Activated naive CD8-positive, alpha-beta T cell treated with anti-CD3 and anti-CD28 coated beads, Interleukin-2, amount 50 U/mL, for 24 hours (primary cell): ENCODE results near the gene TUBG2.
"Not testable (repeated sequence)": the region's sequence is repeated elsewhere in the genome, so short reads cannot be mapped to it uniquely, and the experiment has no call there.

ENCODE experiments used
- ATAC-seq: fragments of 150-1000 bp; cut with Tn5 transposase; one replicate; pipeline ENCODE4 v1.10.0; 2021
- DNase-seq: peaks from one replicate; pipeline ENCODE4 v3.0.0; 2021
- H3K27ac Mint-ChIP-seq: one replicate; pipeline ENCODE4 v1.8.0; 2021; ENCODE audit warnings: mild to moderate bottlenecking, mixed read lengths
- H3K27me3 Mint-ChIP-seq: one replicate; pipeline ENCODE4 v1.8.0; 2021; ENCODE audit warnings: mixed read lengths
- H3K36me3 Mint-ChIP-seq: one replicate; pipeline ENCODE4 v1.8.0; 2021; ENCODE audit warnings: low read depth, mixed read lengths
- H3K4me1 Mint-ChIP-seq: one replicate; pipeline ENCODE4 v1.8.0; 2021; ENCODE audit warnings: mixed read lengths
- H3K4me3 Mint-ChIP-seq: one replicate; pipeline ENCODE4 v1.8.0; 2021; ENCODE audit warnings: mild to moderate bottlenecking, moderate library complexity, mixed read lengths
- H3K9me3 Mint-ChIP-seq: one replicate; pipeline ENCODE4 v1.8.0; 2021; ENCODE audit warnings: mixed read lengths

Gene TUBG2

DNA sequence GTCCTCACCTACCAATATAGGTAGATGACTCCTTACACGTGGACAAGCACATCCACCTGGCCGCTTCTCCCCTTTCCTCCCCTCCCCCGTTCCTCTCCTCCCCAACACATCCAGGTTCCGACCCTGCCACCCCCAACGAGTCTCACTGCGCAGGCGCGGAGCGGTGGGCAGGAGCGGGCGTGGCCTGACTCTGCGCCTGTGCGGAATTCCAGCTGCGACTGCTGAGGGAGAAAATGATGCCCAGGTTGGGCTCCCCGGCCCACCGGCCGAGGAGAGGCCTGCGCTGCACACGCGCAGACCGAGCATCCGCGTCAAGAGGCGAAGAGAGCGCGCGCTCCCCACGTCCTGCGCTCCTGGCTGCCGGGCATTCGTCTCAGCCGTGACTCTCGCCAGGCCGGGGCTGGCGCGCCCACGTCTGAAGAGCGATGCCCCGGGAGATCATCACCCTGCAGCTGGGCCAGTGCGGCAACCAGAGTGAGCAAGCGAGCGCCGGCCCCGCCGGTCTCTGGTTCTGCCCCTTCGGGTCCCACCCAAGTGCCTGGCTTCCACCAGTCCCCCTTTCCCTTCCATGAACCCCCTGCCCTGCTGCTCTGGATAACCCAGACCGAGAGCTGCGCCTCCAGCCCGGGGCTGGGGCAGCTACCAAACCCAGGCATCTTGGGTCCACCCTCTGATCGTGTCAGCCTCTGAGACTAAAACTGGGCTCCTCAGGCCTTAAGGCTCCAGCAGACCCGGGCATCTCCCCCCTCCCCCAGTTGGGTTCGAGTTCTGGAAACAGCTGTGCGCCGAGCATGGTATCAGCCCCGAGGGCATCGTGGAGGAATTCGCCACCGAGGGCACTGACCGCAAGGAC, at the start of gene TUBG2:
TUBG2 (plus strand) TSS at position 206 of the 853 bp plus-strand sequence; CDS start at position 426, 220 bp downstream.
- DNase-seq (peak; percentile 84), ATAC-seq (peak; percentile 73)
- Mint-ChIP-seq H3K27me3 (peaks cover 8% of the 10 kb centered on the region), H3K36me3 (peaks cover 5% of the 10 kb centered on the region), H3K4me1 (peaks cover 26% of the 10 kb centered on the region), H3K4me3 (peak within 1 kb of the TSS; percentile 87), H3K27ac (peak within 1 kb of the TSS; percentile 89), H3K9me3 (peaks cover 9% of the 10 kb centered on the region)

DNA sequence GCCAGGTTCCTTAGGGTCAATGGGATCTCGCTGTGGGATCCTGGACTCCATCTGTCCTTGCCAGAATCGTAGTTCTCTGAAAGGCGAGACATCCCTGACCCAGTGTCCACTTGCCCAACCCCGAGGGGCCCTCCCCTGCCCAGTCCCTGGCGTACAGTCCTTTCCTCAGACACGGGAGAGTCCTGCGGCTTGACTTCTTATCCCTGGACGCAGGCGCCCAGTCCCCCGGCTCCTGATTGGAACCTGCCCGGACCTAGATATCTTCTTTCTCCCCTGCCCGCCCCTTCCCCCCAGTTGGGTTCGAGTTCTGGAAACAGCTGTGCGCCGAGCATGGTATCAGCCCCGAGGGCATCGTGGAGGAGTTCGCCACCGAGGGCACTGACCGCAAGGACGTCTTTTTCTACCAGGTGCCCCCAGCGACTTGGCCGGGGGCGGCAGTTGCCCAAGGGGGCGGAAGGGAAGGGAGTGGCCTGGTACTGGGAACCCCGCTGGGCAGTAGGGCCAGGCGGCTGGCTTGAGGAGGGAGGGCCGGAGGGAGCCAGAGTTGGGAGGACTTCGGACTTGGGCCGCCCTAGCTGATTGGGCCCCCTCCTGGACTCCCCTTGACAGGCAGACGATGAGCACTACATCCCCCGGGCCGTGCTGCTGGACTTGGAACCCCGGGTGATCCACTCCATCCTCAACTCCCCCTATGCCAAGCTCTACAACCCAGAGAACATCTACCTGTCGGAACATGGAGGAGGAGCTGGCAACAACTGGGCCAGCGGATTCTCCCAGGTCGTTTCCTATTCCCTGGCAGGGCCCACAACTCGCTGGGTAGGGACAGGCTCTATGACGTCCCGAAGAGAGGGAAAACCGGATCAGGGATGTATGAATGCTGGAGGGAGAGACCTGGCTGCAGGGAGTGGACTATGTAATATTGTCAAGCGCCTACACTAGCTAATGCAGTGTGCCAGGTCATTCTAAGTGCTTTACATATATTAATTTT, 49.0 kb upstream of the TUBG2 start:
- Mint-ChIP-seq H3K36me3 (peaks cover 40% of the 10 kb centered on the region), H3K27ac (peak overlapping the region; percentile 96)
- DNase-seq = not testable (repeated sequence)

GRCh38 chr17:42612013-42612412, 47.1 kb upstream of the TUBG2 start:
- Mint-ChIP-seq H3K36me3 (peaks cover 46% of the 10 kb centered on the region), H3K9me3 (no peaks in the 10 kb centered on the region), H3K4me3 (no peak overlapping the region), H3K27me3 (peaks cover 4% of the 10 kb centered on the region), H3K27ac (no peak overlapping the region), H3K4me1 (peaks cover 25% of the 10 kb centered on the region)
- DNase-seq (no peak), ATAC-seq (no peak)

More for the DNA sequence above, 49.0 kb upstream of the TUBG2 start:
- Mint-ChIP-seq H3K4me3 (peak overlapping the region; percentile 100), H3K4me1 (peaks cover 43% of the 10 kb centered on the region)
- H3K9me3 Mint-ChIP-seq, H3K27me3 Mint-ChIP-seq, ATAC-seq: not testable (repeated sequence)

- H3K4me3 Mint-ChIP-seq = no peak overlapping the region
- DNase-seq (no peak), ATAC-seq (no peak)
- H3K27me3 Mint-ChIP-seq = peaks cover 4% of the 10 kb centered on the region
- H3K27ac Mint-ChIP-seq = no peak overlapping the region
- peaks cover 43% of the 10 kb centered on the region for H3K36me3 Mint-ChIP-seq
- H3K9me3 Mint-ChIP-seq = no peaks in the 10 kb centered on the region
- H3K4me1 Mint-ChIP-seq = peaks cover 15% of the 10 kb centered on the region
These were observed 45.3 kb upstream of the TUBG2 start for GRCh38 chr17:42613699-42614295.

DNA sequence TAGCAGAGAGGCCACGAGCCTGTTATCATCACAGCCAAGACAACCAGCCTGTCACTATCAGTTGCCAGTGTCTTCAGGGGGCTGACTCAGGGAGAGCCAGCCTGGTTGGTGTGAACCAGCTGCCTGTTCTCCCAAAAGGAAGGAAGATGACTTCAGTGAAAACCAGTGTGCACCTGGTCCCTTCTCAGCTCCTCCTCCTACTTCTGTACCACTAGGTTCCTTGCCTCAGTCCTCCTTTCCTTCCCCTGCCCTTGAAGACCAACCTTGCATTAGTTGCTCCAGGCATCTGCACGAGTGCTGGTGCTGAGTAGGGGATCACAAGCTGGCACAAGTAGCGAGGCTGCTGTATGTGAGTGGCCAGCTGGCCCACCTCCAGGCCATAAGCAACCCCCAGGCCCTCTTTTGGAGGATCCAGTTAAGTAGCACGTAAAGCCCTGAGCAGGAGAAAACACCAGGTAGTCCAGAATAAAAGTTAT, 41.1 kb upstream of the TUBG2 start:
- Mint-ChIP-seq H3K4me3 (no peak overlapping the region), H3K27ac (no peak overlapping the region), H3K36me3 (peaks cover 26% of the 10 kb centered on the region), H3K4me1 (peaks cover 9% of the 10 kb centered on the region), H3K9me3 (no peaks in the 10 kb centered on the region), H3K27me3 (no peaks in the 10 kb centered on the region)
- ATAC-seq = no peak
- DNase-seq = no peak

- no peak for DNase-seq
- H3K4me3 Mint-ChIP-seq = no peak overlapping the region
- H3K9me3 Mint-ChIP-seq = no peaks in the 10 kb centered on the region
- H3K27me3 Mint-ChIP-seq = no peaks in the 10 kb centered on the region
- no peak for ATAC-seq
- H3K4me1 Mint-ChIP-seq = peaks cover 9% of the 10 kb centered on the region
- no peak overlapping the region for H3K27ac Mint-ChIP-seq
- peaks cover 21% of the 10 kb centered on the region for H3K36me3 Mint-ChIP-seq
These were observed 40.5 kb upstream of the TUBG2 start for GRCh38 chr17:42618442-42619150.

DNA sequence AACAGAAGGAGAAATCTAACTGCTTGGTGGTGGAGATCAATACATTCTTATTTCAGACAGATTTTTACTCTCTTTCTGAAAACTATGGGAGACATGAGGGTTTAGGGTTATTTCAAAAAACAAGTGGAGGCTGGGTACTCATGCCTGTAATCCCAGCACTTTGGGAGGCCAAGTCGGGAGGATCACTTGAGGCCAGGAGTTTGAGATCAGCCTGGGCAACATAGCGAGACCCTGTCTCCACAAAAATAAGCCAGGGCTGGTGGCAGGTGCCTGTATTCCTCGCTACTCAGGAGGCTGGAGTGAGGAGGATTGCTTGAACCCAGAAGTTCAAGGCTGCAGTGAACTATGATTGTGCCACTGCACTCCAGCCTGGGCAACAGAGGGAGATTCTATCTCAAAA, 37.1 kb upstream of the TUBG2 start:
- not testable (repeated sequence) for ATAC-seq, H3K27ac Mint-ChIP-seq, H3K36me3 Mint-ChIP-seq

GRCh38 chr17:42623271-42623670, 35.8 kb upstream of the TUBG2 start:
- no peak overlapping the region for H3K27ac Mint-ChIP-seq
- no peaks in the 10 kb centered on the region for H3K36me3 Mint-ChIP-seq
- H3K9me3 Mint-ChIP-seq = no peaks in the 10 kb centered on the region
- DNase-seq = no peak
- peaks cover 7% of the 10 kb centered on the region for H3K4me1 Mint-ChIP-seq
- no peak for ATAC-seq
- no peak overlapping the region for H3K4me3 Mint-ChIP-seq
- H3K27me3 Mint-ChIP-seq = no peaks in the 10 kb centered on the region

More for the DNA sequence above, 37.1 kb upstream of the TUBG2 start:
- not testable (repeated sequence) for DNase-seq, H3K4me1 Mint-ChIP-seq, H3K27me3 Mint-ChIP-seq, H3K9me3 Mint-ChIP-seq, H3K4me3 Mint-ChIP-seq

DNA sequence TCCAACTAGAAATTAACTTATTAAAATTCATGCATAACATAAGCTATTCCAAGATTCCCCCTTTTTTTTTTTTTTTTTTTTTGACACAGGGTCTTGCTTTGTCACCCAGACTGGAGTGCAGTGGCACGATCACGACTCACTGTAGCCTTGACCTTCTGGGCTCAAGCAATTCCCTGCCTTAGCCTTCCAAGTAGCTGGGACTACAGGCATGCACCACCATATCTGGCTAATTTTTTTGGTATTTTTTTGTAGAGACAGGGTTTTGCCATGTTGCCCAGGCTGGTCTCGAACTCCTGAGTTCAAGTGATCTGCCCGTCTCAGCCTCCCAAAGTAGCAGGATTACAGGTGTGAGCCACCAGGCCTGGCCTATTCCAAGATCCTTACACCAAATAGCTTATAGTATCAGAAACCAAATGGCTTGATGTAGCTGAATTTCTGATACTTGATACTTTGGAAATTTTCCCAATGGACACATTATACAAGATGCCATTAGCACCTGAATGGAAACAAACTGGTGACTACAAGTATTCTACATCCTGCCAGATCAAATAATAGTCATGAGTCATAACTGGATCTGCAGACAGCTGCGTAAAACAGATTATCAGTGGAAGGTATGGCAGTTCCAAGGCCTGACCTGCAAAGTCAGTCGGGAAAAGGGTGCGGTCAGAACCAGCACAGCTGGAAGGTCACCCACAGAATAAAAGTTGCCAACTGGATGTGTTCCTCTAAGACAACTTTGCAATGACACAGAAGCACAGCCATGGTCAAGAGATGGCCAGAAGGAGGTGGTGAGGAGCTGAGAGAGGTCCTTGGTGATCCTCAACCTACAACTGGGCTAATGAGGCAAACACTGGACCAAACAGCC, 35.1 kb upstream of the TUBG2 start:
- peaks cover 2% of the 10 kb centered on the region for H3K4me1 Mint-ChIP-seq
- H3K27ac Mint-ChIP-seq = no peak overlapping the region
- no peaks in the 10 kb centered on the region for H3K27me3 Mint-ChIP-seq
- ATAC-seq (no peak), DNase-seq (no peak)
- no peaks in the 10 kb centered on the region for H3K36me3 Mint-ChIP-seq
- H3K4me3 Mint-ChIP-seq = no peak overlapping the region
- no peaks in the 10 kb centered on the region for H3K9me3 Mint-ChIP-seq

DNA sequence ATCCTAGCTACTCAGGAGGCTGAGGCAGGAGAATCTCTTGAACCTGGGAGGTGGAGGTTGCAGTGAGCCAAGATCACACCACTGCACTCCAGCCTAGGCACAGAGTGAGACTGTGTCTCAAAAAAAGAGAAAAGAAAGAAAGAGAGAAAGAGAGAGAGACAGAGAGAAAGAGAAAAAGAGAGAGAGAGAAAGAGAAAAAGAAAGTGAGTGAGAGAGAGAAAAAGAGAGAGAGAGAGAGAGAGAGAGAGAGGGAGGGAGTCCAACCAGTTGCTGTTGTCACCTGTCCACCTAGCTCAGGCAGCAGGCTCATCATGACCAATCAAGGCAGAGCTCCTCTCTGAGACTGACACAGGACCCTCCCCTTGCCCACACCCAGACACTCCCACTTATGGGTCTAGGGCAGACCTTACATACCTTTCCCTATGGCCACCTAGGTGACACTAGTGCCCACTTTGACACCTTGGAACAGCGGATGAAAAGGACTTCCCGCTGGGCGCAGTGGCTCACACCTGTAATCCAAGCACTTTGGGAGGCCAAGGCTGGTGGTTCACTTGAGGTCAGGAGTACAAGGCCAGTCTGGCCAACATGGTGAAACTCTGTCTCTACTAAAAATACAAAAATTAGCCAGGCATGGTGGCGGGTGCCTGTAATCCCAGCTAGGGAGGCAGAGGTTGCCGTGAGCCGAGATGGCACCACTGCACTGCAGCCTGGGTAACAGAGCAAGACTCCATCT, 31.9 kb upstream of the TUBG2 start:
- ATAC-seq, H3K36me3 Mint-ChIP-seq, DNase-seq, H3K27ac Mint-ChIP-seq, H3K27me3 Mint-ChIP-seq, H3K9me3 Mint-ChIP-seq, H3K4me1 Mint-ChIP-seq, H3K4me3 Mint-ChIP-seq: not testable (repeated sequence)

GRCh38 chr17:42629411-42630009, 29.6 kb upstream of the TUBG2 start:
- H3K4me1 Mint-ChIP-seq = no peaks in the 10 kb centered on the region
- H3K27ac Mint-ChIP-seq = no peak overlapping the region
- no peaks in the 10 kb centered on the region for H3K9me3 Mint-ChIP-seq
- ATAC-seq = no peak
- no peaks in the 10 kb centered on the region for H3K36me3 Mint-ChIP-seq
- no peak for DNase-seq
- no peaks in the 10 kb centered on the region for H3K27me3 Mint-ChIP-seq
- no peak overlapping the region for H3K4me3 Mint-ChIP-seq

GRCh38 chr17:42632949-42633444, 26.1 kb upstream of the TUBG2 start:
- no peak for DNase-seq
- Mint-ChIP-seq H3K9me3 (no peaks in the 10 kb centered on the region), H3K27ac (no peak overlapping the region), H3K36me3 (no peaks in the 10 kb centered on the region), H3K4me1 (no peaks in the 10 kb centered on the region), H3K27me3 (no peaks in the 10 kb centered on the region), H3K4me3 (no peak overlapping the region)
- no peak for ATAC-seq
